CD4-positive, CD25-positive, alpha-beta regulatory T cell (primary cell): ENCODE results near the gene AFAP1L1. TPM values are rescaled to one million over a fixed set of nuclear protein-coding genes. Genes with fewer than 3 reads are reported as not detected.

Experiments
- ATAC-seq, 2 donors: fragments of 150-1000 bp; cut with Tn5 transposase; one replicate each; pipeline ENCODE4 v1.10.0; 2021; ENCODE audit warnings: low read depth in 2 of 2, moderate number of reproducible peaks in 2 of 2, moderate library complexity in 1 of 2
- DNase-seq, 3 donors: peaks; one replicate each; pipeline versions ENCODE4 v3.0.0 to v3.0.0-alpha.2; 2012 to 2022; ENCODE audit warnings: mixed read lengths in 1 of 3
- H3K27ac ChIP-seq: one replicate; pipeline ENCODE4 v1.7.0; 2013; ENCODE audit warnings: mild to moderate bottlenecking, low read length; ENCODE audit not compliant: insufficient read depth, poor library complexity, severe bottlenecking
- H3K27me3 ChIP-seq: one replicate; pipeline ENCODE4 v1.7.0; 2013; ENCODE audit warnings: low read length; ENCODE audit not compliant: control insufficient read depth, insufficient read depth
- H3K36me3 ChIP-seq: one replicate; pipeline ENCODE4 v1.7.0; 2013; ENCODE audit warnings: mild to moderate bottlenecking, low read length, moderate library complexity; ENCODE audit not compliant: control insufficient read depth, insufficient read depth
- H3K4me1 ChIP-seq: 2 replicates; pipeline ENCODE4 v1.7.0; 2013; ENCODE audit warnings: mild to moderate bottlenecking, low read length; ENCODE audit not compliant: insufficient read depth, control insufficient read depth, poor library complexity, severe bottlenecking
- H3K4me3 ChIP-seq: one replicate; pipeline ENCODE4 v1.7.0; 2013; ENCODE audit warnings: low read depth, mild to moderate bottlenecking, low read length, moderate library complexity
- H3K9me3 ChIP-seq, 2 experiments: 1 replicate in 1 of 2; 2 replicates in 1 of 2; pipeline ENCODE4 v1.7.0; 2013; ENCODE audit warnings: low read length in 2 of 2, mild to moderate bottlenecking in 1 of 2, moderate library complexity in 1 of 2; ENCODE audit not compliant: control insufficient read depth in 2 of 2
- H3K27ac Mint-ChIP-seq, 3 donors: one replicate each; pipeline ENCODE4 v1.8.0; 2020 to 2022; ENCODE audit warnings: mild to moderate bottlenecking in 3 of 3, mixed read lengths in 3 of 3, moderate library complexity in 2 of 3
- H3K27me3 Mint-ChIP-seq: one replicate; pipeline ENCODE4 v1.8.0; 2022; ENCODE audit warnings: mild to moderate bottlenecking, mixed read lengths
- H3K36me3 Mint-ChIP-seq: one replicate; pipeline ENCODE4 v1.8.0; 2020; ENCODE audit warnings: mixed read lengths
- H3K4me1 Mint-ChIP-seq, 4 donors: one replicate each; pipeline ENCODE4 v1.8.0; 2020 to 2022; ENCODE audit warnings: mixed read lengths in 4 of 4, mild to moderate bottlenecking in 1 of 4
- H3K4me3 Mint-ChIP-seq, 4 donors: one replicate each; pipeline ENCODE4 v1.8.0; 2020 to 2022; ENCODE audit warnings: mild to moderate bottlenecking in 4 of 4, mixed read lengths in 4 of 4, moderate library complexity in 3 of 4
- H3K9me3 Mint-ChIP-seq, 7 donors: one replicate each; pipeline ENCODE4 v1.8.0; 2020 to 2022; ENCODE audit warnings: mixed read lengths in 7 of 7, mild to moderate bottlenecking in 3 of 7, moderate library complexity in 2 of 7
- polyA plus RNA-seq, 4 donors: library from polyadenylated mRNA; unstranded; fragments of 300-500 nt; fragmentation: Illumina TruSeq; gene quantifications; one replicate each; pipeline ENCODE4 v1.2.3, GENCODE V29; 2021
- total RNA-seq: library from RNA; stranded (reverse); gene quantifications from one replicate; pipeline ENCODE4 v1.2.3, GENCODE V29; 2022

The AFAP1L1 gene
- total and polyA plus RNA-seq, 5 donors from 2014 or later = 0.14 TPM; not detected in 4

- Histone ChIP-seq H3K4me1 (no peaks in the 10 kb centered on the region), H3K4me3 (no peak overlapping the region), H3K27ac (no peak overlapping the region), H3K9me3 (no peaks in the 10 kb centered on the region), H3K27me3 (no peaks in the 10 kb centered on the region), H3K36me3 (no peaks in the 10 kb centered on the region)
- Mint-ChIP-seq H3K36me3 (peaks cover 11% of the 10 kb centered on the region), H3K9me3 (no peaks in the 10 kb centered on the region), H3K4me3 (no peak overlapping the region), H3K27me3 (no peaks in the 10 kb centered on the region), H3K27ac (no peak overlapping the region), H3K4me1 (peaks cover 0 to 3% (median 0%) of the 10 kb centered on the region in 4 donors)
- DNase-seq = no peak
- ATAC-seq = no peak
Observed at GRCh38 chr5:149378241-149378820, 106.7 kb downstream of the AFAP1L1 start.

DNA sequence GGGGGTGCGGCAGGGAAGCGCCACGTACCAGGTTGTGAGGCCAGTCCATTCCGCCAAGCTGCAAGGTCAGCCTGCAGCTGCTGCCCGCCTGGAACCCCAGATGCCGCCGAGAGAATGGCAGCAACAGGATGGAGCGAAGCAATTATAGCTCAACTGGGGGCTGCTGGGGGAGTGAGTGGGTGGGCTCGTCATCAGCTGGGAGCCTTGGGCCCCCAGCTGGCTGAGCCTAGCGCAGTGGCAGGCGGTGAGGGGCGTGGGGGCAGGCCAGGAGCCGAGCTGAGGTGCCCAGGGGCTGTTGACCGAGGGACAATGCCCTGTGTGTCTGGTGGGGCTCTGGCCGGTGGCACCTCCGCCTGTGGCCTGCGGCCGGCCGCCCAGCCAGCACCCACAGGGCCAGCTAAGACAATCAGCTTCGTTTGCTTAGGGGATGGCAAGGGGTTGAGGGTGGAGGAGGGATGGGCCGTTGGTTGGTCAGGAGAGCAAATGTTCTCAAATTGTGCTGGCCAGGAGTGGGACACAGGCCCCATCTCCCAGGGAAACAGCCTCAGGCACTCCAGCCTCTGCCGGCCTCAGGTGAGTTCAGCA, 107.6 kb downstream of the AFAP1L1 start, which contains the start of gene IL17B:
Gene IL17B, minus strand, starts transcription at position 116 of the 585 bp plus-strand sequence. Its CDS starts 67 bp downstream, at position 49.
- no peaks in the 10 kb centered on the region for H3K4me1 ChIP-seq
- no peak within 1 kb of the TSS for H3K27ac Mint-ChIP-seq
- no peaks in the 10 kb centered on the region for H3K9me3 Mint-ChIP-seq
- no peak within 1 kb of the TSS for H3K4me3 ChIP-seq
- H3K36me3 ChIP-seq = no peaks in the 10 kb centered on the region
- no peaks in the 10 kb centered on the region for H3K27me3 ChIP-seq
- no peak within 1 kb of the TSS for H3K27ac ChIP-seq
- H3K4me1 Mint-ChIP-seq = peaks cover 0 to 3% (median 0%) of the 10 kb centered on the region in 4 donors
- H3K4me3 Mint-ChIP-seq = no peak within 1 kb of the TSS
- peaks cover 11% of the 10 kb centered on the region for H3K36me3 Mint-ChIP-seq
- H3K27me3 Mint-ChIP-seq = no peaks in the 10 kb centered on the region
- no peak for DNase-seq
- no peak for ATAC-seq
- H3K9me3 ChIP-seq = no peaks in the 10 kb centered on the region

DNA sequence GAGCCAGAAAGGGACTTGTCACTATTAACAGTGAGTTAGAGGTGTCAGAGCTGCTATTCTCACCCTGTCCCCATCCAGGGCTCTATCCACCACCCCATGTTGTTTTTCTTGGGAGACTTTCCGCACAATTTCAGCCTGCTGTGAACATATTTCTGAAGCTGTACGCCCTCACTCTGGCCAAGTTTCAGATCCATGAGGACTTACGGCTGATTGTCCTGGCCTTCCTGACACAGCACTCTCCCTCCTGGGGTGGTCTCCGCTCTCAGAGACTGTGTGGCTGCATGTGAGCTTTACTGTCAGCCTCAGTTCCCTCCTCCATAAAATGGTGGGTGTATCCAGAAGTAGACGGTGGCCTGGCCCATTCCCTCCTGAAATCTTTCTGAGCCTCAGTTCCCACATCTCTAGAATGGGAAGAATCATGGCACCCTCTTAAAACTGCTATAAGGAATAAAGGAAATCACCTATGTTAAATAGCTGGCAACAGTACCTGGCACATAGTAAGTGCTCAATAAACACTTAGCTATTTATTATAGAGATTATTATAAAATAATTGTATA, 108.2 kb downstream of the AFAP1L1 start:
- no peaks in the 10 kb centered on the region for H3K4me1 ChIP-seq
- no peak overlapping the region for H3K27ac ChIP-seq
- no peaks in the 10 kb centered on the region for H3K9me3 ChIP-seq
- H3K4me3 ChIP-seq = no peak overlapping the region
- no peak for ATAC-seq
- no peak overlapping the region for H3K4me3 Mint-ChIP-seq
- no peaks in the 10 kb centered on the region for H3K9me3 Mint-ChIP-seq
- DNase-seq = no peak
- H3K27me3 Mint-ChIP-seq = no peaks in the 10 kb centered on the region
- H3K27ac Mint-ChIP-seq = no peak overlapping the region
- H3K4me1 Mint-ChIP-seq = peaks cover 0 to 3% (median 0%) of the 10 kb centered on the region in 4 donors
- H3K36me3 Mint-ChIP-seq = peaks cover 11% of the 10 kb centered on the region
- no peaks in the 10 kb centered on the region for H3K36me3 ChIP-seq
- no peaks in the 10 kb centered on the region for H3K27me3 ChIP-seq

DNA sequence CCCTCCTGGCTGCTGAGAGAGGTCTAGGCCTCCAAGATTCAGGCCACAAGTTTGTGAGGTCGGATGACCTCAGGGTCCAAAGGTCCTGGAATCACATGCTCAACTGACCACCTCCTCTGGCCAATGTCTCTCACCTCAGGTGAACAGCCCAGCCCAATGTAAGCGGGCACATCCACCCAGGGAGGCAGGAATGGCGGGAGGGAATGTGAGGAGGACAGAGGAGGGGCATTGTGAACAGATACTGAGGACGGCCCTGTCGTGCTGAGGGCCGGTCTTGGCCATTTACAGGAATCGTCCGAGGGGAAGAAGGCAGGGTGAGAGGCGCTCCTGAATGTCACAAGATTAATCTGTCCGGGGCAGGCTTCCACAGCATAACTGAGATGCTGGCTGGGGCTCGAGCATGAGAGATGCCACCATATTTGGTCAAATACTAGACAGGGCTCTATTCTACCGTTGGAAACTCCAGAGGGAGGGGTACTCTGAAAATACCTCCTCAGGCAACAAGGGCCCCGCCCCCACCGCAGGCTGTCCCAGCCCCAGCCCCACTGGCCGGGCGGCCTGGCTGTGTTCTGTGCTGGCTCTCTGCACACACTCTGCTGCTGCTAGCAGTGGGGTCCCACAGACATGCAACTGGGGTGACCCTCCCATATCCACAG, 108.9 kb downstream of the AFAP1L1 start:
- ATAC-seq = no peak
- H3K27ac Mint-ChIP-seq = no peak overlapping the region
- Histone ChIP-seq H3K9me3 (no peaks in the 10 kb centered on the region), H3K4me1 (no peaks in the 10 kb centered on the region), H3K4me3 (no peak overlapping the region), H3K27me3 (no peaks in the 10 kb centered on the region), H3K36me3 (no peaks in the 10 kb centered on the region), H3K27ac (no peak overlapping the region)
- peaks cover 11% of the 10 kb centered on the region for H3K36me3 Mint-ChIP-seq
- no peak overlapping the region for H3K4me3 Mint-ChIP-seq
- no peak for DNase-seq
- H3K9me3 Mint-ChIP-seq = no peaks in the 10 kb centered on the region
- H3K27me3 Mint-ChIP-seq = no peaks in the 10 kb centered on the region
- peaks cover 0 to 3% (median 0%) of the 10 kb centered on the region in 4 donors for H3K4me1 Mint-ChIP-seq

DNA sequence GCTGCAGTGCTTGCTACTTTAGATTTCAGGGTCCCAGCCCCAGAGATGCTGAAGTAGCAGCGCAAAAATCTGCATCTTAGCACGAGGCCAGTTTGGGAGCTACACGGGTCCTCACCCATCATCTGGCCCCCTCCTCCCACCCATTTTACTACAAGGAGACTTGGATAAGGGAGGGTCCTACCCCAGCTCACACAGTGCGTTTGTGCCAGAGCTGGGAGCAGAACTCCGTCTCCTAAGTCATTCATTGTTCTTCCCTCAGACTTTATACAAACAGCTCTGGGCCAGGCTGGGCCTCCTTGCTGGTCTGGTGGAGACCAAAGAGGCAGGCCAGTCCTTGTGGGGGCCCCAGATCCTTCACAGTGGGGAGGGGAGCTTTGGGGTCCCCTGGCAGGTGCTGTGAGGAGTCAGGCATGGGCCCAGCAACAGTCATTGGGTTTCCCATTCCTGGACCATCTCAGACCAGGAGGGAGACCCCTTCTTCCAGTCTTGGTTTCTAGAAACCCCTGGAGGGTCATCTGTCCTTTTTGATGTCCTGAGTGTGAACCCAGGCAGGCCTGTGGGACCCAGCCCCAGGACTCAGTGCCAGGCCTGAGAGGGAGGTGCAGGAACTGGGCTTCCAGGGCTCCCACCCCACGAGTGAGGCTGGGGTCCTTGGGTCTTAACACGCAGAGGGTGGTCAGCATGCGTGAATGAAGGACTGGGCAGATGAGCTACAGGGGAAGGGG, 109.8 kb downstream of the AFAP1L1 start:
- Histone ChIP-seq H3K4me3 (no peak overlapping the region), H3K27ac (no peak overlapping the region), H3K27me3 (no peaks in the 10 kb centered on the region), H3K9me3 (no peaks in the 10 kb centered on the region), H3K36me3 (no peaks in the 10 kb centered on the region), H3K4me1 (no peaks in the 10 kb centered on the region)
- Mint-ChIP-seq H3K4me3 (no peak overlapping the region), H3K27me3 (no peaks in the 10 kb centered on the region), H3K9me3 (no peaks in the 10 kb centered on the region), H3K4me1 (peaks cover 0 to 3% (median 0%) of the 10 kb centered on the region in 4 donors), H3K27ac (no peak overlapping the region), H3K36me3 (peaks cover 5% of the 10 kb centered on the region)
- no peak for DNase-seq
- ATAC-seq = no peak

GRCh38 chr5:149381986-149382338, 110.3 kb downstream of the AFAP1L1 start:
- Mint-ChIP-seq H3K4me1 (peaks cover 0 to 3% (median 0%) of the 10 kb centered on the region in 4 donors), H3K27ac (no peak overlapping the region), H3K9me3 (no peaks in the 10 kb centered on the region), H3K36me3 (peaks cover 5% of the 10 kb centered on the region), H3K4me3 (no peak overlapping the region), H3K27me3 (no peaks in the 10 kb centered on the region)
- H3K4me1 ChIP-seq = no peaks in the 10 kb centered on the region
- ATAC-seq (peak; percentile 75 to 76), DNase-seq (peak; percentile 57 to 62 (median 60))
- H3K4me3 ChIP-seq = no peak overlapping the region
- no peaks in the 10 kb centered on the region for H3K36me3 ChIP-seq
- H3K27me3 ChIP-seq = no peaks in the 10 kb centered on the region
- no peak overlapping the region for H3K27ac ChIP-seq
- H3K9me3 ChIP-seq = no peaks in the 10 kb centered on the region

DNA sequence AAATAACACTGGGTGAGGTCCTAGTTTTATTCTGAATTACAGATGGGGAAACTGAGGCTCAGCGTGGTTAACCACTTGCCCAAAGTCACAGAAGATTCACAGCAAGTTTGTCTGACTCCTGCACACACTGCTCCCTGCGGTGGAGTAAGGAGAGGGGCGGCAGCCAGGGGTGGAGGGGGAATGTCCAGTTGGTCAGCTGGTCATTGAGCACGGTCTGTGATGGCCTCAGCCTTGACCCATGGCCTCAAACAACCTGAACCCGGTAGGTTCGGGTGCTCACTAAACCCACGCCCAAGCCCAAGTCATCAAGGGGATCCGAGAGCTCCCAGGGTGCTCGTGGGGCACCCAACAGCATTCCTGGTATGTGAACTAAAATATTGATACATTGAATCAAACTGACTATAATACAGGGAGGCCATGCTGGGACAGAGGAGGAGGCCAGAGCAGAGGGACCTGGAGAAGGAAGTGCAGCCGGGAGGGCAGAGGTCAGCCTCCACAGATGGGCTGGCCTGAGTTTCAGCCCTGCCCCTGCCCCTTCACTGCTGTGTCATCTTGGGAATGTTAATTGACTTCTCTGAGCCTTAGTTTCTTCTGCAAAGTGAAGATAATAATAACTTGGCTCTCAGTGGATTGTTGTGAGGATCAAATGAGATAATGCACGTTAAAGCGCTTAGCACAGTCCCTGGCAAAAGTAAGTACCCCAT, 111.0 kb downstream of the AFAP1L1 start:
- DNase-seq (no peak), ATAC-seq (no peak)
- Mint-ChIP-seq H3K27ac (no peak overlapping the region), H3K4me1 (peaks cover 0 to 3% (median 0%) of the 10 kb centered on the region in 4 donors), H3K27me3 (no peaks in the 10 kb centered on the region), H3K9me3 (peaks cover 0 to under 1% (median 0%) of the 10 kb centered on the region in 7 donors), H3K4me3 (no peak overlapping the region), H3K36me3 (no peaks in the 10 kb centered on the region)
- no peaks in the 10 kb centered on the region for H3K9me3 ChIP-seq
- no peak overlapping the region for H3K27ac ChIP-seq
- no peaks in the 10 kb centered on the region for H3K36me3 ChIP-seq
- no peaks in the 10 kb centered on the region for H3K4me1 ChIP-seq
- no peak overlapping the region for H3K4me3 ChIP-seq
- no peaks in the 10 kb centered on the region for H3K27me3 ChIP-seq
